Spleen (tissue), 7 donors: ENCODE data around the gene CMSS1.

ENCODE experiments used
- CTCF ChIP-seq, 11 experiments: fragments of 200-600 bp in 7 of 11; fragments of 450-650 bp in 4 of 11; sonication (generic) in 4 of 11; IDR thresholded peaks in 8 of 11; conservative IDR thresholded peaks in 3 of 11; 1 replicate in 7 of 11; 2 replicates in 4 of 11; pipeline versions ENCODE4 v1.4.0 to v1.8.0; 2016 to 2021; ENCODE audit warnings: antibody characterized with exemption in 11 of 11, inconsistent platforms in 4 of 11, mild to moderate bottlenecking in 1 of 11
- POLR2A ChIP-seq, 3 donors: fragments of 450-650 bp; IDR thresholded peaks; one replicate each; pipeline ENCODE4 v1.5.1; 2017; ENCODE audit warnings: antibody characterized with exemption in 3 of 3, mild to moderate bottlenecking in 1 of 3
- POLR2AphosphoS5 ChIP-seq, 3 donors: sonication (generic); formaldehyde crosslinking; IDR thresholded peaks; one replicate each; pipeline ENCODE4 v1.5.1; 2017; ENCODE audit warnings: antibody characterized with exemption in 3 of 3
- donor health status: DM: no; HTN: no; CAD: no; lungs with moderate emphysema.
- donor health status: DM: no; HTN: no; CAD: no.
- donor health status: DM: no; HTN: no; CAD: no.

GRCh38 chr3:99927671-99928457 lies 110.2 kb downstream of the CMSS1 start:
- no peak for TF ChIP-seq CTCF (IDR thresholded peaks at IDR 0.05 in 8 of 11, conservative IDR thresholded peaks at IDR 0.05 in 3 of 11)
- TF ChIP-seq POLR2AphosphoS5 (IDR thresholded peaks at IDR 0.05), result no peak
- no peak for TF ChIP-seq POLR2A (IDR thresholded peaks at IDR 0.05)
